Ishikawa (cell line): ENCODE data around the gene RAB3IL1.

Experiments
- CEBPB ChIP-seq: IDR thresholded peaks from 2 replicates; pipeline ENCODE4 v1.6.1; 2012
- CREB1 ChIP-seq: IDR thresholded peaks from 2 replicates; pipeline ENCODE4 v1.6.1; 2012; ENCODE audit warnings: low read depth
- EGR1 ChIP-seq: IDR thresholded peaks from 2 replicates; pipeline ENCODE4 v1.6.1; 2012
- EP300 ChIP-seq: IDR thresholded peaks from 2 replicates; pipeline ENCODE4 v1.6.1; 2012; ENCODE audit warnings: borderline replicate concordance
- FOXM1 ChIP-seq: IDR thresholded peaks from 2 replicates; pipeline ENCODE4 v1.6.1; 2012; ENCODE audit warnings: low read depth, borderline replicate concordance
- MAX ChIP-seq: IDR thresholded peaks from 2 replicates; pipeline ENCODE4 v1.6.1; 2012
- NFIC ChIP-seq: IDR thresholded peaks from 2 replicates; pipeline ENCODE4 v1.6.1; 2012
- RAD21 ChIP-seq: IDR thresholded peaks from 2 replicates; pipeline ENCODE4 v1.6.1; 2012; ENCODE audit warnings: low read depth
- TAF1 ChIP-seq: IDR thresholded peaks from 2 replicates; pipeline ENCODE4 v1.6.1; 2012; ENCODE audit warnings: low read depth, mild to moderate bottlenecking
- TCF12 ChIP-seq: IDR thresholded peaks from 2 replicates; pipeline ENCODE4 v1.6.1; 2012; ENCODE audit warnings: low read depth
- TEAD4 ChIP-seq: IDR thresholded peaks from 2 replicates; pipeline ENCODE4 v1.6.1; 2012
- USF1 ChIP-seq: IDR thresholded peaks from 2 replicates; pipeline ENCODE4 v1.6.1; 2012
- YY1 ChIP-seq: IDR thresholded peaks from 2 replicates; pipeline ENCODE4 v1.6.1; 2012; ENCODE audit warnings: low read depth
- ZBTB7A ChIP-seq: IDR thresholded peaks from 2 replicates; pipeline ENCODE4 v1.6.1; 2012; ENCODE audit warnings: low read depth
- TF ChIP-seq, protein P1 (sequence below): IDR thresholded peaks from 2 replicates; pipeline ENCODE4 v1.6.1; 2012; ENCODE audit warnings: low read depth, mild to moderate bottlenecking

Gene RAB3IL1

GRCh38 chr11:61861634-61862033 is 55.7 kb downstream of the RAB3IL1 start:
- TF ChIP-seq TCF12 = no peak
- no peak for TF ChIP-seq NFIC
- TF ChIP-seq EGR1 = no peak
- TF ChIP-seq, protein P1, sequence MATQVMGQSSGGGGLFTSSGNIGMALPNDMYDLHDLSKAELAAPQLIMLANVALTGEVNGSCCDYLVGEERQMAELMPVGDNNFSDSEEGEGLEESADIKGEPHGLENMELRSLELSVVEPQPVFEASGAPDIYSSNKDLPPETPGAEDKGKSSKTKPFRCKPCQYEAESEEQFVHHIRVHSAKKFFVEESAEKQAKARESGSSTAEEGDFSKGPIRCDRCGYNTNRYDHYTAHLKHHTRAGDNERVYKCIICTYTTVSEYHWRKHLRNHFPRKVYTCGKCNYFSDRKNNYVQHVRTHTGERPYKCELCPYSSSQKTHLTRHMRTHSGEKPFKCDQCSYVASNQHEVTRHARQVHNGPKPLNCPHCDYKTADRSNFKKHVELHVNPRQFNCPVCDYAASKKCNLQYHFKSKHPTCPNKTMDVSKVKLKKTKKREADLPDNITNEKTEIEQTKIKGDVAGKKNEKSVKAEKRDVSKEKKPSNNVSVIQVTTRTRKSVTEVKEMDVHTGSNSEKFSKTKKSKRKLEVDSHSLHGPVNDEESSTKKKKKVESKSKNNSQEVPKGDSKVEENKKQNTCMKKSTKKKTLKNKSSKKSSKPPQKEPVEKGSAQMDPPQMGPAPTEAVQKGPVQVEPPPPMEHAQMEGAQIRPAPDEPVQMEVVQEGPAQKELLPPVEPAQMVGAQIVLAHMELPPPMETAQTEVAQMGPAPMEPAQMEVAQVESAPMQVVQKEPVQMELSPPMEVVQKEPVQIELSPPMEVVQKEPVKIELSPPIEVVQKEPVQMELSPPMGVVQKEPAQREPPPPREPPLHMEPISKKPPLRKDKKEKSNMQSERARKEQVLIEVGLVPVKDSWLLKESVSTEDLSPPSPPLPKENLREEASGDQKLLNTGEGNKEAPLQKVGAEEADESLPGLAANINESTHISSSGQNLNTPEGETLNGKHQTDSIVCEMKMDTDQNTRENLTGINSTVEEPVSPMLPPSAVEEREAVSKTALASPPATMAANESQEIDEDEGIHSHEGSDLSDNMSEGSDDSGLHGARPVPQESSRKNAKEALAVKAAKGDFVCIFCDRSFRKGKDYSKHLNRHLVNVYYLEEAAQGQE = no peak
- TF ChIP-seq TEAD4 = no peak
- no peak for TF ChIP-seq USF1
- no peak for TF ChIP-seq EP300
- no peak for TF ChIP-seq CREB1
- no peak for TF ChIP-seq FOXM1
- no peak for TF ChIP-seq YY1
- no peak for TF ChIP-seq CEBPB
- TF ChIP-seq ZBTB7A = no peak
- no peak for TF ChIP-seq MAX
- no peak for TF ChIP-seq RAD21
- no peak for TF ChIP-seq TAF1

GRCh38 chr11:61860054-61860903 is 57.1 kb downstream of the RAB3IL1 start:
- no peak for TF ChIP-seq RAD21
- peak; percentile 29; the same call in 1 of the 2 replicates for TF ChIP-seq TEAD4
- 0 out of 2 replicates have a peak, but pooled peaks have one; percentile 16 for TF ChIP-seq NFIC

DNA sequence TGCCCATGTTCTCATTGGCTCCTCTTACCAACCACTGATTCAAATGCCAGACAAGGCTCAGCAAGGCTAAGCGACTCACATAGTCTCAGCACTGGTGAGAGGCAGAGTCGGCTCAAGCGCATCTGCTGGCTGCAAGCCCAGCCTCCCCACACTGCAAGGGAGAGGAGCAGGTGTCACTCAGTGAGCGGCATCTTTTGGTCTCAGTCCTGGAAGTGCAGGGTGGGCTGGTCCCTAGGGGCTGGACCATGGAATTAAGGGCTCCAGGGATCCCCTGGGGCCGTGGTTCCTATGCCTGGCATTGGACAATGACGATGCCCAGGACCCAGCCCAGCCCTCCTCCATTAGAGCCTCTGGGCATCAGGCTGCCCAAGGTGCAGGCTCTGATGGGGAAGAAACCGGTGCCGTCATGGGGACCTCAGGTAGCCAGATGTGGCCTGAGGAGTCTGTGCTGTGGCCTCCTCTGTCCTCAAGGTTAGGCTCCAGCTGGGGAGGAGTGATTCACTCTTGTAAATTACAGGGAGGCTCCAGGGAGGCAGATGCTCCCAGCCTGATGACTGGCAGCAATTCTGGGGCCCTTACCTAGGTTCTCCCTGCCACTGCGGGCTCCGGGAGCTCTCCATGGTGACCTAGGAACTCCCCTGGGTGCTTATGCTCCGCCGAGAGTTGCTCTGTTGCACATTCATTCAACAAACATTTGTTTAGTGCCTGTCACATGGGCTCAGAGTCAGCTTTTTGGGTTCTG is 61.3 kb downstream of the RAB3IL1 start:
- no peak for TF ChIP-seq TCF12
- TF ChIP-seq NFIC = no peak
- TF ChIP-seq CREB1 = no peak
- TF ChIP-seq, protein P1 = peak; percentile 57
- no peak for TF ChIP-seq CEBPB

DNA sequence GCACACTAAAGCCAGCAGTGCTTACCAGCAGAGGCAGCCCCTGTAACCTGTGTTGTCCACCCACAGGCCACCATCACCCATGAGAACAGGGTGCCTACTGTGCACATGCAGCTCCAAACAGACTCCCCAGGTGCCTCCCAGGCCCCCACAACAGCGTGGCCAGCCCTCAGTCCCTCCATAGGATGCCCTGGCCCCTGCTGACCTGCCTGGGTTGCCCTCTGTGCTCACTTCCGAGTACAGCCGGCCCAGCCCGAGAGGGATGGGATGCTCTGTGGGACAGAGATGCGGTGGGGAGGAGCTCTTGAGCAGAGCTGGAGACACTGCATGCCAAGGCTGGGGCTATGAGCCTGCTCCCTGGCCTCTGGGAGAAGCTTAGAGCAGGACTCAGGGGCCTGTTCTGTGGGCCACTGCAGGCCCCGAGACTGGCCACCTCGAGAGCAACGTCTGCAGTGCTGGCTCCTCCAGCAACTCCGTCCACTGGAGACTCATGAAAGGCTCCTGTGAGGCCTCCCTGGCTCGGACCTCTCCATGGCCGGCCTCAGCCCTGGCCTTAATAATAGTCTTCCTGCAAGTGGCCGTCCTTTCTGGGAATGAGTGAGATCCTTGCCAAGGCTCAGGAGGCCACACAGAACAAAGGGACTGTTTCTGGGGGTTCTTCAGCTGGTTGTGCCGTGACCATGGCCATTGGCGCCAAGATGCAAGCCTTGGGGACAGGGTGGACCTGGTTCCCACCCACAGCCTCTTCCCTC is 62.2 kb downstream of the RAB3IL1 start:
- TF ChIP-seq EGR1 = no peak
- TF ChIP-seq TEAD4 = no peak
- no peak for TF ChIP-seq USF1
- no peak for TF ChIP-seq CEBPB
- TF ChIP-seq RAD21 = no peak

DNA sequence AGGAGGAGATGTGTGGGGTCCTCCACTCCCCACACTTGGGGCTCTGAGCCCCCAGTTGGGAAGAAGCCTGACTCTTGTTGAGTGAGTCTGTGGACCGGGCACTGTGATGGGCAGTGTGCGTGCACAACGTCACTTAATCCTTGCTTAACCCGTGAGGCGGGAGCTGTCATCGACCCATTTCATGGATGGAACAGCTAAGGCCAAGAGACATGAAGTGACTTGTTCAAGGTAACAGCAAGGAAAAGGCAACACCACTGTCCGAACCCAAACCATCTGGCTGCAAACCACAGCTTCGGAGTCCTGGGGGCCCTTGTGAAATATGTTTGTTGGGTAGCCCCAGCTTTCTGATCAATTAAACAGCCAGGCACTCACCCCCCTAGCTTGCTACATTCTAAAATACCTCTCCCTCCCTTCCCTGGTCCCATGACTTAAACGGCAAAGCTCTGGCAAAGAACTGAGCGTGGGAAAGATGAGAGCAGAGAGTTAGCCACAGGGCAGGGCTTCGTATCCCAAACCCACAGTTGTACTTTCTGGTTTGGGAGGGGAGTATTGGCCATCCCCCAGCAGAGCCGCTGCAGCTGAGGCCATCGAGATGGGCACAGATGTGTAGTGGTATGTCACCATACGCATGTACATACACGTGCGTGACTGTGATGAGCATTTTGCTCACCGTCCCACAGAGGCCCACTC is 63.0 kb downstream of the RAB3IL1 start:
- TF ChIP-seq CREB1 (no peak), USF1 (no peak), MAX (no peak), FOXM1 (no peak), YY1 (no peak), TCF12 (no peak), ZBTB7A (no peak), TAF1 (no peak), NFIC (no peak), RAD21 (no peak), TEAD4 (no peak), EGR1 (no peak), CEBPB (no peak), EP300 (no peak)
- TF ChIP-seq, protein P1 = no peak
